ENCODE results near the gene RAP1A.

GRCh38 chr1:111656086-111657017 is 36.8 kb downstream of the RAP1A start:
- TF ChIP-seq GATA3 (IDR thresholded peaks at IDR 0.05; ENCODE audit: low read depth, low read length) (no peak), GATA2 (IDR thresholded peaks at IDR 0.05; ENCODE audit: low read depth, low read length) (no peak)
